GM10248 (cell line): ENCODE measurements around the gene RBBP8NL.

Experiments
- CTCF ChIA-PET: fragments of 300-600 bp; sonication (Branson Sonifier 250); formaldehyde crosslinking; extraction: SDS; loops from one replicate; lab custom pipeline; 2021; ENCODE audit warnings: antibody characterized with exemption; lab: Yijun Ruan, JAX
- POLR2A ChIA-PET: fragments of 350-650 bp; sonication (Branson Sonifier 250); formaldehyde crosslinking; extraction: SDS; loops from one replicate; lab custom pipeline; 2020; ENCODE audit warnings: antibody characterized with exemption; lab: Yijun Ruan, JAX
- DNase-seq: peaks from one replicate; pipeline ENCODE4 v3.0.0; 2012; ENCODE audit errors: extremely low spot score
- CTCF ChIP-seq: IDR thresholded peaks from 2 replicates; pipeline ENCODE4 v1.5.1; 2012; ENCODE audit warnings: mild to moderate bottlenecking, low read depth; ENCODE audit errors: extremely low read depth, missing control alignments, control extremely low read depth

Gene RBBP8NL

GRCh38 chr20:62473717-62474603 lies 46.6 kb upstream of the RBBP8NL start:
- POLR2A ChIA-PET, result no interaction called here
- TF ChIP-seq CTCF, result no peak
- CTCF ChIA-PET, result no interaction called here
- no peak for DNase-seq

DNA sequence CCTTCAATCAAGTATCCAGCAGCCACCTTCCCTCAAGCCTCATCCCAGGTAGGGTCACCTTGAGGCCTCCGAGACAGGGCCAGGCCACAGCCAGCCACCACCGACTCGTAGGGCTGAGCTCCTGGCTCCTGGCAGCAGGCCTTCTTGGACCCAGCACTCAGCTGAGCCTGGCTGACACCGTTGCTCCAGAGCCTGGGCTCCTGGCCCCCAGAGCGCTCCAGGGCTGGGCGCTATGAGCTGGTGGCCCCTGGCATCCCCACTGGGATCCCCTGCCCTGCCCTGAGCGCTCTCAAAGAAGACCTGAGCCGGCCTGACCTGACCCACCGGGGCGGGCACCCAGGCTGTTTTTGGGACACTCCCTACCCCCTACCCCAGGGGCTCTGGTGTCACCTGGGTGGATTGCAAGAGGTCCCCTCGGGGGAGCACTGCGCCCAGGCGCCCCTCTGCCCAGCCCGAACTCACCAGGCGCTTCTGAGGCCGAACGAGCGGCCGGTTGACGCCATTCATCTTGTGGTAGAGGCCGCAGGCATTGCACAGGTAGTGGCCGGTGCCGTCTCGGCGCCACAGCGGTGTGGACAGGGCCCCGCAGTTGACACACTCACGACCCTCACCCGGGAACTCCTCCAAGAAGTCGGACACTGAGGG lies 45.7 kb upstream of the RBBP8NL start:
- TF ChIP-seq CTCF, result no peak
- POLR2A ChIA-PET, result no interaction called here
- DNase-seq, result no peak
- CTCF ChIA-PET, result no interaction called here

DNA sequence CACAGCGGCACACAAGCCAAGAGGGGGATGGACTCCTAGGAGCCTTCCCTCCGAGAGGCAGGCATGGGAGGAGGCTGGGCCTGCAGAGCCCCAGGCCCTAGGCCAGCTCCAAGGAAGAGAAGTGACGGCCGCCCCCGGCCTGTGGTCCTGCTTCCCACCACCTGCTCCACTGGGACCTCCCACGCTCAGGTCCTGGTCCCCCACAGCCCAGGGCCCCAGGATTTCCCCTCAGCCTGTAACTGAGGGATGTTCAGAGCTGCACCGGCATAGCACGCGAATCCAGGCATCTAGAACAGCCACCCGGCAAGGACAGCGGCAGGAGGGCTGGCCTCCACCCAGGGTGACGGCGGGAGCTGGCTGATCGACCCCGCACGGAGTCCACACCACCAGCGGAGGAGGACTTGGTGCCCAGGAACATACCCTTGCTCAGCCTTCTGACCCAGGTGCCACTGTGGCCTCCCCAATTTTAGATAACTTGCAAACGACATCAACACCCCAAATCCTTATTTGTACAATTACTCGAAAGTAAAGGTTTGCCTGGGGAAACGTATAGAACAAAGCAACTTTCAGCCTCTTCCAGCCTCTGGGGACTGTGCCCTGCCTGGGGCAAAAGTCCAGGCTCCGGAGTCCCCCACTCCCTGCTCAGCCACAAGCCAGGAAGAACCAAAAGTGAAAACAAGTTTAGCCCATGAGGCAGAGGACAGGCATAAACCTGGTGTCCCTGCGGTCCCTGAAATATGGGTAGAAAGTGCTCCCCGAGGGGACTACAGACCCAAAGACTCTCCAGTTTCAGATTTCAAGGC lies 45.0 kb upstream of the RBBP8NL start:
- no peak for DNase-seq
- POLR2A ChIA-PET, result no interaction called here
- TF ChIP-seq CTCF, result no peak
- CTCF ChIA-PET, result no interaction called here

GRCh38 chr20:62470459-62470858 lies 43.1 kb upstream of the RBBP8NL start:
- no peak for DNase-seq
- ChIA-PET POLR2A (no interaction called here), CTCF (no interaction called here)
- TF ChIP-seq CTCF, result no peak

- no peak for DNase-seq
- ChIA-PET POLR2A (no interaction called here), CTCF (no interaction called here)
- TF ChIP-seq CTCF, result no peak
Measured at GRCh38 chr20:62470001-62470400, 42.7 kb upstream of the RBBP8NL start.

- ChIA-PET CTCF (no interaction called here), POLR2A (no interaction called here)
- no peak for DNase-seq
- TF ChIP-seq CTCF, result no peak
Measured at GRCh38 chr20:62469352-62469751, 42.0 kb upstream of the RBBP8NL start.
